HG02763 (cell line): ENCODE data around the gene OR2AT4.
A peak's percentile ranks its signal among the peaks of the same experiment; 100 is the strongest.
"Not testable (repeated sequence)": the region's sequence is repeated elsewhere in the genome, so short reads cannot be mapped to it uniquely, and the experiment has no call there.

ENCODE experiments used
- ATAC-seq: cut with Tn5 transposase; IDR thresholded peaks from one replicate; pipeline ENCODE4 v1.9.1; 2021; ENCODE audit warnings: mild to moderate bottlenecking, moderate library complexity; ENCODE audit not compliant: unreplicated experiment

OR2AT4 gene

DNA sequence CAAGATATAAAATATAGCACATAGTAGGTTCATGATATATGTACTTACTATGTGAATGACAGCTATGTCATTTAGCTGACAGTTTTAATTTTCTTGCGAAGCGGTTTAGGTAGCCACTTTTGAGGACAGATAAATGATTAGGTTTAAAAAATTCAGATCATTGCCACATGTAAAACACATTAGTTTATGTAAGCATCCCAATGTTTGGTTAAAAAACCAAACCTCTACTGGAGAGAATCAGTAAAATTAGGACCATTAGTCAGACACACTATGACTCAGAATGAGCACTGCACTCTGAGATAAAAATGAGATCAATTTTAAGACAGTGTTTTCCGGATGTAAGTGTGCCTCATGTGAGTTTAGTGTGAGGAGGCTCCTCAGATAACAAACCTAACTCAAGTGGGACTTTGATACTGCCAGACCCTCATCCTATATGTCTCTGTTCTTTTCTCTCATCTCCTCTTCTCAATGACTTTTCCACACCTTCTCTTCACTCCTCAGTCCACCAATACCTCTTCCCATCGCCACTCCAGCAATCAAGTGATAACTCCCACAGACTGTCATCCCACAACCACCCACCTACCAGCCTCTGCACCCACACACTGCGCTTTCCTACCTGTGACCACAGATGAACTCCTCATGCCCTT lies 6.8 kb upstream of the OR2AT4 start:
- no peak for ATAC-seq

DNA sequence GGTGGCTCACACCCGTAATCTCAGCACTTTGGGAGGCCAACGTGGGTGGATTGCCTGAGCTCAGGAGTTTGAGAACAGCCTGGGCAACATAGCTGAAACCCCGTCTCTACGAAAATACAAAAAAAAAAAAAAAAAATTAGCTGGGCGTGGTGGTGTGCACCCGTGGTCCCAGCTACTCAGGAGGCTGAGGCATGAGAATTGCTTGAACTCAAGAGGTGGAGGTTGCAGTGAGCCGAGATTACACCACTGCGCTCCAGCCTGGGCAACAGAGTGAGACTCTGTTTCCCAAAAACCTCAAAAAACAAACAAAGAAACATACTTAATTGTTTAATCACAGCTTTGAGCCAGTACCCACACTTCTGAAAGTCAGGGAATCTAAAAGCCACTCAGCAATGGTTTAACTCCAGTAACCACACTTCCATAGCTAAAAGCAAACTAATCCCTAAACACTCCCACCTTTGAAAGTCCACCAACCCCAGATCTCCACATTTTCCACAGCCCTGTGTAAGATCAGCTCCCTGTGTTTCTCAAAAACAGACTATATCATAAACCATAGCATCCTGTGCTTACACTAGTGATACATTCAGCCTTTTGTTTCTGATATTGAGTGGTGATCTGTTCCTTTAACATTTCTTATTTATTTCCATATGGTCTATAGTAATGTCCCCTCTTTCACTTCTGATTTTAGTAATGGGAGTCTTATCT lies 4.9 kb upstream of the OR2AT4 start:
- ATAC-seq = no peak

DNA sequence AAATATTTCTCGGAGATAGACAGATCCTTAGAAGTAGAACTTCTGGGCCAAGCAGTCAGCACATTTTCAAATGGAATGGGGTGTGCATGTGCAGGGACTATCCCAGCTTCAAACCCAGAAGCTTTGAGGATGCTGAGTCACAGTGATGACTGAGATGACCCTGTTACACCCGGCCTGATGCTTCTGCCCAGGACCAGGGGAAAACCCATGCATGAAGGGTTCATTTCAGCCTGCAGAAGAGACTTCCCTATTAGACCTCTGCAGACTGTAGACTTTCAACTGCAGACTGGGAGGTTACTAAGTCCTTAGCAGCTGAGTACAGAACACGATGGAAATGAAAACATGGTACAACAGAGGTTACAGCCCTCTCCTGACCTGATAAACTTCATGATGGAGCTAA lies 3.6 kb upstream of the OR2AT4 start:
- peak; percentile 85 for ATAC-seq

DNA sequence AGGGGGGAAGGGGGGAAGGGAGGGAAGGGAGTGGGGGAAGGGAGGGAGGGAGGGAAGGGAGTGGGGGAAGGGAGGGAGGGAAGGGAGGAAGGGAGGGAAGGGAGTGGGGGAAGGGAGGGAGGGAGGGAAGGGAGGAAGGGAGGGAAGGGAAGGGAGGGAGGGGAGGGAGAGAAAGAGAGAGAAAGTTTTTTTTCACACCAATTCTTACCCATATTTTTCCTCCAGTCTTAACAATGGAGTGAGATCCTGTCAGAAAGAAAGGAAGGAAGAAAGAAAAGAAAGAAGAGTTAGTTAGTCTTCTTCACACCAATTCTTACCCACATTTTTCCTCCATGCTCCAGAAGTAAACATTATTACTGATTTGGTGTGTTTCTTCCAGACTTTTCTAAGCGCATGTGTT lies 3.0 kb upstream of the OR2AT4 start:
- ATAC-seq = no peak

DNA sequence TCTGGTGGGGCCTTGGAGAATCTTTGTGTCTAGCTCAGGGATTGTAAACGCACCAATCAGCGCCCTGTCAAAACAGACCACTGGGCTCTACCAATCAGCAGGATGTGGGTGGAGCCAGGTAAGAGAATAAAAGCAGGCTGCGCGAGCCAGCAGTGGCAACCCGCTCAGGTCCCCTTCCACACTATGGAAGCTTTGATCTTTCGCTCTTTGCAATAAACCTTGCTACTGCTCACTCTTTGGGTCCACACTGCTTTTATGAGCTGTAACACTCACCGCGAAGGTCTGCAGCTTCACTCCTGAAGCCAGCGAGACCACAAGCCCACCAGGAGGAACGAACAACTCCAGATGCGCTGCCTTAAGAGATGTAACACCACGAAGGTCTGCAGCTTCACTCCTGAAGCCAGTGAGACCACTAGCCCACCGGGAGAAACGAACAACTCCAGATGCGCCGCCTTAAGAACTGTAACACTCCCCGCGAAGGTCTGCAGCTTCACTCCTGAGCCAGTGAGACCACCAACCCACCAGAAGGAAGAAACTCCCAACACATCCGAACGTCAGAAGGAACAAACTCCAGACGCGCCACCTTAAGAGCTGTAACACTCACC lies 2.3 kb upstream of the OR2AT4 start:
- ATAC-seq = not testable (repeated sequence)

DNA sequence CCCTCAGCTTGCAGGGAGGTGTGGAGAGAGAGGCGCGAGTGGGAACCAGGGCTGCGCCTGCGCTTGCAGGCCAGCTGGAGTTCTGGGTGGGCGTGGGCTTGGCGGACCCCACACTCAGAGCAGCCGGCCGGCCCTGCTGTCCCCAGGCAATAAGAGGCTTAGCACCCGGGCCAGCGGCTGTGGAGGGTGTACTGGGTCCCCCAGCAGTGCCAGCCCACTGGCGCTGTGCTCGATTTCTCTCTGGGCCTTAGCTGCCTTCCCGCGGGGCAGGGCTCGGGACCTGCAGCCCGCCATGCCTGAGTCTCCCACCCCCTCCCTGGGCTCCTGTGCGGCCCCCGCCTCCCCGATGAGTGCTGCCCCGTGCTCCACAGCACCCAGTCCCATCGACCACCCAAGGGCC lies 1.5 kb upstream of the OR2AT4 start:
- ATAC-seq = not testable (repeated sequence)

DNA sequence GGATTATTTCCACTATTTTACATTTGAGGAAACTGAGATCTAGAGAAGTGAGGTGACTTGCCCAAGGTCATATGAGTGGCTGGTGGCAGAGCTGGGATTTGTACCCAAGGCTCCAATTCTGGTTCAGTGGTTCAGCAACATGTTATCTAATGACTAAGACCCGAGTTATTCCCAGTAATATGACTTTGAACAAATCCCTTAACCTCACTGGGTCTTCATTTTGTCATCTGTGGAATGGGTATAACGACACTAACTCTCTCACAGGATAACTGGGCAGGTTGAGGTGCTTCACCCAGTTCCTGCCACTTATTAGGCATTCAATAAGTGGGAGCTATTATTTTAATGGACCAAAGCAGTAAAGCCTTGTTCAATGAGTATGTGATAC lies 489 bp upstream of the OR2AT4 start:
- ATAC-seq = no peak

DNA sequence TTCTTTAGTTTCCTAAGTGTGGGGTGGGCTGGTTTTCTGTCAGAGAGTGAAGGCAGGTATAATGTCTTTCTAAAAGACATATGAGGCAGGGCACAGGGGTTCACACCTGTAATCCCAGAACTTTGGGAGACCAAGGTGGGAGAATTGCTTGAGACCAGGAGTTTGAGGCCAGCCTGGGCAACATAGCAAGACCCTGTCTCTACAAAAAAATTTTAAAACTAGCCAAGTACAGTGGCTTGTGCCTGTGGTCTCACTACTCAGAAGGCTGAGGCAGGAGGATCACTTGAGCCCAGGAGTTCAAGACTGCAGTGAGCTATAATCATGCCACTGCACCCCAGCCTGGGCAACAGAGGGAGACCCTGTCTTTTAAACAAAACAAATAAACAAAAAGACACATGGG lies 2.3 kb downstream of the OR2AT4 start:
- not testable (repeated sequence) for ATAC-seq

DNA sequence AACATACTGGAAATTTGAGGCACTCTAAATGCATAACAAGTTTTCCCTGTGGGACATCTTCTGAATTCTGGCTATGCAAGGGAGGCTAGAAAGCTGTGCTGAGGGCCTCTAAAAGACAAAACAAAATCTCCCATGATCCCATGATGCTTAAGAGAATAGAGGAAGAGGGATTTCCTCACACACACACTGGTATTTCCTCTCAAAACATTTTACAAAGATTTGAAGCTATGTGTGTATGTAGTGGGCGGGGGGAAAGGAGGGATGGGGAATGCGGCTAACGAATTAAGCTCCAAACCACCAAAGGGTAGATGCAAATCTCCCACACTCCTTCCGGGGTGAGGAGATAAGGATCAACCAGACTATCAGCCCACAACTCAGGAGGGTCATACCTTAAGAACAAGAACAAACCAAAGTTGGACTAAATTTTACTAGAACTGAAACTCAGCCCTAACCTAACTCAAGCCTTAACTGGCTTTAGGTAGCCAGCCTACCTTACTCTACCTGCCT lies 6.0 kb downstream of the OR2AT4 start:
- ATAC-seq = no peak

DNA sequence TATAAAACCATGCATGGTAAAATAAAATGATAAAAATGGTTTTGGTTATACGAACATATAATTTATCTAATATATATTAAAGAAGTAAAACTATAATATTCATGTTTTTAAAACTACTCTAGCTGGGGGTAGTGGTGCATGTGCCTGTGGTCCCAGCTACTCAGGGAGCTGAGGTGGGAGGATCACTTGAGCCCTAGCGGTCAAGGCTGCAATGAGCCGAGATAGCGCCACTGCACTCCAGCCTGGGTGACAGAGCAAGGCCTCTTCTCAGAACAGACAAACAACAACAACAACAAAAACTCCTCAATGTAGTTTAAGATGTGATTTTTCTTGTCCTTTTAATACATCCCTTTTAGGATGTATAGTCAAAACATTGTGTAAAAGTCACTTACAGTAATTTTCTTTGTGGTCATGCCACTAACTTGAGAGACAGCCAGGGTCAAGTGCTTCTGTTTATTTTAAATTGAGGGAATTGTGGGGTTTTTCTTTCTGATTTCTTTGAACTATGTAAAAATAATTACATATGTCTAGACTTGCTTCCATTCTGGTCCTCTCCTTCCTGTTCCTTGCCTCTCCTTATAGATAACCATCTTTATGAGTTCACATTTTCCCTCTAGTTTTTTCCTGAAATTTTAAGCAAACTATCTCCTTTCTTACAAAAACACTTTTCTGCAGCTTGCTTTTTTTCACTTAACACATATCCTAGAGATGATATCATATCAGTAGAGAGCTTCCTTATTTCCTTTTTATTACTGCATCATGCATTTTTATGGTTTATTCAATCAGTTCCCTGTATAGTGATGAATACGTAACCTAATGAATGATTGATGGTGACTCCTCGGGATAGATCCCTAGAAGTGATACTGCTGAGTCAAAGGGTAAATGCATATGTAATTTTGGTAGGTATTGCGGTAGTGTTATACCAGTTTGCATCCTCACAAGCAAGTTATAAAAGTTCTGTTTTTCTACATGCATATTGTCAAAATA lies 9.1 kb downstream of the OR2AT4 start:
- ATAC-seq = no peak

DNA sequence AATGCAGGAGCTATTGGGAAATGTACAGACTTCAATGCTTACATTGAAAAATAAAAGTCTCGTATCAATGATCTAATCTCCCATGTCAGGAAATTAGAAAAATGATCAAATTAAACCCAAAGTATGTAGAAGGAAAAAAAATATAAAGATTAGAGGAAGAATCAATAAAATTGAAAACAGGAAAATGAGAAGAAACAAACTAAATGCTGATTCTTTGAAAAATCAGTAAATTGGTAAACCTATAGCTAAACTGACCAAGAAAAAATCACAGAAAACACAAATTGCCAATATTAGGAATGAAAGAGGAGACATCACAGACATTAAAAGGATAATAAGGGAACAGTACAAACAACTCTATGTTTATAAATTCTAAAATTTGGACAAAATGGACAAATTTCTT lies 11.8 kb downstream of the OR2AT4 start:
- ATAC-seq = no peak

DNA sequence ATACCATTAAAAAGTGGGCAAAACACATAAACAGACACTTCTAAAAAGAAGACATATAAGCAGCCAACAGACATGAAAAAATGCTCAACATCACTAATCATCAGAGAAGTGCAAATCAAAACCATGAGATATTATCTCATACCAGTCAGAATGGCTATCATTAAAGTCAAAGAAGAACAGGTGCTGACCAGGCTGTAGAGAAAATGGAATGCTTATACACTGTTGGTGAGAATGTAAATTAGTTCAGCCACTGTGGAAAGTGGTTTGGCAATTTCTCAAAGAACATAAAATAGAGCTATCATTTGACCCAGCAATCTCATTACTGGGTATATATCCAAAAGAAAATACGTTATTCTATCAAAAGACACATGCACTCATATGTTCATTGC lies 13.5 kb downstream of the OR2AT4 start:
- no peak for ATAC-seq

DNA sequence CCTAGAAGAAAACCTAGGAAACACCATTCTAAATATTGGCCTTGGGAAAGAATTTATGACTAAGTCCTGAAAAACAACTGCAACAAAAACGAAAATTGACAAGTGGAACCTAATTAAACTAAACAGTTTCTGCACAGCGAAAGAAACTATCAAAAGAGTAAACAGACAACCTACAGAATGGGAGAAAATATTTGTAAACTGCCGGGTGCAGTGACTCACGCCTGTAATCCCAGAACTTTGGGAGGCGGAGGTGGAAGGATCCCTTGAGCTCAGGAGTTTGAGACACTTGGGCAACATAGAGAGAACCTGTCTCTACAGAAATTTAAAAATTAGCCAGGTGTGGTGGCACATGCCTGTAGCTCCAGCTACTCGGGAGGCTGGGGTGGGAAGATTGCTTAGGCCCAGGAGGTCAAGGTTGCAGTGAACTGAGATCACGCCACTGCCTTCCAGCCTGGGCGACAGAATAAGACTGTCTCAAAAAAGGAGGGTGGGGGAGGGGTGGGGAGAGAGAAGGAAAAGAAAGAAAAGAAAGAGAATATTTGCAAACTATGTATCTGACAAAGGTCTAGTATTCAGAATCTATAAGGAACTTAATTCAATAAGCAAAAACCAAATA lies 14.0 kb downstream of the OR2AT4 start:
- ATAC-seq = no peak

DNA sequence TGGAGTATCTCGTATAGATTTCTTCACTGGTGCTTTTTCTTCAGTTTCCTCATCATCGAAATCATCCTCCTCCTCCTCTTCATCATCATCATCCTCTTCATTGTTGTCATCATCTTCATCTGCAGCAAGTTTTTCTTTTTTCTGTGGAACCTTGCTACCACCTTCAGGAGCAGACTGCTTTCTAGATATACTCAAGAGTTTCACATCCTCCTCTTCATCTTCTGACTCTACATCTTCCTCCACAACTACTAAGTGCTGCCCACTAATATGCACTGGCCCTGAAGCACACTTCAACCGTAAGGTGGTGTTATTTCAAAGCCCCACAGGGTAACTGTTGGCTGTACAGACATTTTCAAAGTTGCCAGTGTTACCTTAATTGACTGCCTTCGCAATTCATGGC lies 17.1 kb downstream of the OR2AT4 start:
- no peak for ATAC-seq

DNA sequence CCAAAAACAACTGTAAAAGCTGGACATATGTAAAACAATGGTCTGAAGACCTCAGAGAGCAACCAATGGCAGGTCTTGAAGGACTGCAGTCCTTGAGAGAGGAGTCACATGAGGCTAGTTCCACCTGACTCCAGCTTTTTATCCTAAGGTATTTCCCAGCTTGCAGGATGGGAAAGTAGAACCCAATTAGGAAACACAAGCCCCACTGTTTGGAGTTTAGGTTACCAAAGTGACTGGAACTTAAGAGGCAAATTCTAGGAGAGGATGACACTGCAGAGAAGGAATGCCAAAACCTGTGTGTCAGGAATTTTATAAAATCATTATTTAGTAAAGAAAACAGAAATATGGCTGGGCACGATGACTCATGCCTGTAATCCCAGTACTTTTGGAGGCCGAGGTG lies 18.4 kb downstream of the OR2AT4 start:
- no peak for ATAC-seq

DNA sequence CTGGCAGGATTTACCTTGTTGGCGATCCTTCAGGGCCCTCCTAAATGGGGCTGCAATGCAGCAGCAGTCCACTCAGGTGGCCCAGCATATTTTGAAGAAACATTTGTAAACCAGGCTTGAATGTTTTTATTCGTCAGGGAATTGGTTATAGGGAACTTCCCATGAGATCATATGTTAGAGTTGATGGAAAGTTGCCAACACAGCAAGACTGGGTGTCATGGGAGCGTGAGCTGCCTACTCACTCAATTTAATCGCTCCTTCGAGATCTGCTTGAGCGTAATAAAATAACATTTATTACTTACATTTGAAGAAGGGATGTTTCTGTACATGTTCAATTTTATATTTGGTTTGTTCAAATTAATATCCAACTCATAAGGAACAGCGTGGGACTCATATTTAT lies 19.4 kb downstream of the OR2AT4 start:
- no peak for ATAC-seq

DNA sequence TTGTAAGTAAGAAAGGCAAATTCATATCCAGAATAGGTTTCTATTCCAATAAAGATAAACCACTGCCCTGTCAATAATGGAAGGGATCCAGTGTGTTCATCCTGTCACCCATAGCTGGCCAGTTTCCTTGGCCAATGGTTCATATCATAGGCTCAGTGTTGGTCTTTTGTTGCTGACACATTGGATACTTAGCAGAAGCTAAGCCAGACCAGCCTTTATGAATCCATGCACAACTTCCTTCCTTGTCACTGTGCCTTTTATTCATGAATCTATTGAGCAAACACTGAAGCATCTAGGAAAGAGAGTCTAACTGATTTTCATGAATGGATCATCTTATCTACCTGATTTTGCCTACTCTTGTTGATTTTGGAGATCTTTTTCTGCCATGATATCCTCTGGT lies 20.0 kb downstream of the OR2AT4 start:
- no peak for ATAC-seq

DNA sequence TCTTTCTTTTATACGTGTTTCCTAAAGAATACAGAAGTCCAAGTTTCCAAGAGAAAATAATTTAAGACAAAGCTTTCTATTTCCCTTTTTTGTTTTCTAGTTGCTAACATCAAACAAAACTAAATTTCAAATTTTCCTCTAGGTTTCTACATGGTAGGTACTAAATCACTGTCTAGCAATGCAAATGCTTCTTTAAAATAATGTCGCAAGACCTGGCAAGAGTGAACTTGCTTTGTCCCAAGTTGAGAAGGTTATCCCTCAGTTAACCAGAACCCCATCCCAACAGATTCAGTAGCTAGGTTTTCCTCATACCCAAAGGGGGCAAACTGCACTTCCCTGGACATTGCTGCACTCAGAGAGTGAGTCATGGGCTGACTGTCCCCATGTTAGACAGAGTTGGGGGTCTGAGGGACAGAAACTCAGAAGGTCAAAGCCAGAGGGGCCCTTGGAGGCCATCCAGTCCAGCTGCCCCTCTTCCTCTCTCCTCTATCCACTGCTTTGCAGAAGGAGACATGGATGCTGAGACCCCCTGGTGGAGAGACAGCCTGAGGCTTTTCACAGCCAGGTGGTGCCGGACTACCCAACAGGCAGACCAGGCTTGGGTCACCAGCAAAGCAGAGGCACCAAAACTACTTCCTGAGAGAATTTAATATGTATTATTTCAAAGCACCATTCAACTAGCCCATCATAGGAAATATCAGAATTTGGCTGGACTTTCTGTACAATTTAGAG lies 23.1 kb downstream of the OR2AT4 start:
- ATAC-seq = no peak

DNA sequence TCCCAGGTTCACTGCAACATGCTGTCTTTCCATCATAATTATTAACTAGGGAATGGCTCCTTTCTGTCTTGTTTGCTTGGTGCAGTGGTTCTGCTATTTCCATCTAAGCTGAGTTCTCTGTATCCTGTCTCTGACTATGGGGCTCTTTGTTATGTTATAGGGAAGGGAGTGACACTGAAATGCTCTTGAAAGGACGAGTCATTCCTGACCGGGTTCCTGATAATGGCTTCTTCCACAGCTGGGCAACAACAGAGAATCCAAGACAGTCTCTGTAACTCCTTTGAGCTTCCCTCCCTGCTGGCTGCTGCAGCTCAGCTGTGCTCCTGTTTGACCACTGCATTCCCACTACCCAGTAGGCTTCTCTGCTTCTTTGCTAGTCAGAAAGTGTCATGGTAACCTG lies 24.1 kb downstream of the OR2AT4 start:
- ATAC-seq = no peak

DNA sequence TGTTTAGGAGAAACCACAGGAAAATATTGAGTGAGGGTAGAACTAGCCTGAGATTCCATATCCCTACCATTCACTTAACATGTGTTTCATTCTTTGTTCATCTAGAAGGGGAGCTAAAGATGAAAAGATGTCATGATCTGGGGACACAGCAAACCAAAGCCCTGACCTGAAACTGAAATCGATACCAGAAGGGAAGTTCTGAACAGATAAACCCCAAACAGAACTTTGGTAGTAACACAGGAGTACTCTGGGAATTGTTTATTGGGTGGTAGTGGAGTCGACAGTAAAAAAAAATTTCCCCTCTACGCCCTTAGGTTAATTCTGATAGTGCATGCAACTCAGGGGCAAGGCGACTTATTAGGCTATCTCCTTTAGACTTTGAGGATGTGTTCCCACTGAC lies 27.2 kb downstream of the OR2AT4 start:
- no peak for ATAC-seq
